GM18520 (cell line): Measurements from ENCODE around the gene MBTPS2.
"Not testable (repeated sequence)": the region's sequence is repeated elsewhere in the genome, so short reads cannot be mapped to it uniquely, and the experiment has no call there.

Source experiments
- ATAC-seq: cut with Tn5 transposase; IDR thresholded peaks from one replicate; pipeline ENCODE4 v1.9.1; 2021; ENCODE audit not compliant: unreplicated experiment

Gene MBTPS2

DNA sequence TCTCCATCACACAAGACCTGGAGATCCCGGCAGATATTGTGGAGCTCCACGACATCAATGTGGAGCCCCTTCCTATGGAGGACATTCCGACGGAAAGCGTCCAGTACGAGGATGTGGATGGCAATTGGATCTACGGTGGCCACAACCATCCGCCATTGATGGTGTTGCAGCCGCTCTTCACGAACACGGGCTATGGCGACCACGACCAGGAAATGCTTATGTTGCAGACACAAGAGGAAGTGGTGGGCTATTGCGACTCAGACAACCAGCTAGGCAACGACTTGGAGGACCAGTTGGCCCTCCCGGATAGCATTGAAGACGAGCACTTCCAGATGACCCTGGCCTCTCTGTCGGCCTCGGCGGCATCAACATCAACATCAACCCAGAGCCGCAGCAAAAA is 17.1 kb downstream of the MBTPS2 start:
- no peak for ATAC-seq

DNA sequence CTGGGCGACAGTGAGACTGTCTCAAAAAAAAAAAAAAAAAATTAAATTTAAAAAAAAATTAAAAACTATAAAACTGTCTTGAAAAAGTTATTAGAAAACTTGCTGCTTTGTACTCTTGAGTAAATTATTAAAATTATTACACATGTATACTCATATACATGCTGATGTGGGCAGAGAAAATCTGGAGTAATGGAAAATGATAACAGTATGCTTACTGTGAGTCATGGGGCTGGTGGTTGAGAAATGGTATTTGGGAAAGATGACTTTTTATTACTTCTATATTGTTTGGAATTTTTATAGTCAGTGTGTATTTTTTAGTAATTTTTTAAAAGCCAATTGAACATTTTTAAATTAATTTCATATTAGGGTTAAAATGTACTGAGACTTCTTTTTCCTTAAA is 23.8 kb downstream of the MBTPS2 start:
- ATAC-seq: no peak

DNA sequence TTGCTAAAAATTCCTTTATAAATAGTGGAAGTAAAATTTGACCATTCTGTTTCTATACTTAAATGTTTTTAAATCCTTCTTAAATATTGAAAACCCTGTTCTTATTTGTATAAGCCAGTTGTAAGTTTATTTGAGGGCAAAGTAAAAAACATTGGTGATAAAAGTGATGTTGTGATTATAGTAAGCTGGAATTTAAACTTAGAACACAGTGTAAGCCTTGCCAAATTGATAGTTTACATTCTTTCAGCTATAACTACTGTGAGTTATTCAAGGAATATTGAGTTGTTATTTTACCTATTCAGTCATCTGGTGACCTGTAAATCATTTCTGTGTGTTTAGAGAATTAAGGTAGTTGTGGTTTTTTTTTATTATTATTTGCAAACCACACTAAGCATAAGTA is 26.0 kb downstream of the MBTPS2 start:
- ATAC-seq: no peak

DNA sequence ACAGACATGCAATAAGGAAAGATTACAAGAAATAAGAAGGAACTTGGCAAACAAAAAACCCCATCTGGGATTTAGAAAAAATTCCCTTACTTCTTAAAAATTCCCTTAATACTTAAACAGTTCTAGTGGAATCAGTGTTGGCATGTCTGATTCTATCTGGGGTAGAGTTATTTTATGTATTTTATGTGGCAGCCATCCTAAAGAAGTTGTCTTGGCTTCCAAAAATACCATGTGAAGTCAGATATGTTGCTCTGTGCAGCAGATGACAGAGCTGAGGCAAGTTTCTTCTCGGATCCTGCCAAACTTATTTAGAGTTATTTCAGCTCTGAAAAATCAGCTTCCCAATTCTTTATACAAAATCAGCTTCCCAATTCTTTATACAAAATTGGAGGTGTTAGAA is 31.1 kb downstream of the MBTPS2 start:
- ATAC-seq: no peak

DNA sequence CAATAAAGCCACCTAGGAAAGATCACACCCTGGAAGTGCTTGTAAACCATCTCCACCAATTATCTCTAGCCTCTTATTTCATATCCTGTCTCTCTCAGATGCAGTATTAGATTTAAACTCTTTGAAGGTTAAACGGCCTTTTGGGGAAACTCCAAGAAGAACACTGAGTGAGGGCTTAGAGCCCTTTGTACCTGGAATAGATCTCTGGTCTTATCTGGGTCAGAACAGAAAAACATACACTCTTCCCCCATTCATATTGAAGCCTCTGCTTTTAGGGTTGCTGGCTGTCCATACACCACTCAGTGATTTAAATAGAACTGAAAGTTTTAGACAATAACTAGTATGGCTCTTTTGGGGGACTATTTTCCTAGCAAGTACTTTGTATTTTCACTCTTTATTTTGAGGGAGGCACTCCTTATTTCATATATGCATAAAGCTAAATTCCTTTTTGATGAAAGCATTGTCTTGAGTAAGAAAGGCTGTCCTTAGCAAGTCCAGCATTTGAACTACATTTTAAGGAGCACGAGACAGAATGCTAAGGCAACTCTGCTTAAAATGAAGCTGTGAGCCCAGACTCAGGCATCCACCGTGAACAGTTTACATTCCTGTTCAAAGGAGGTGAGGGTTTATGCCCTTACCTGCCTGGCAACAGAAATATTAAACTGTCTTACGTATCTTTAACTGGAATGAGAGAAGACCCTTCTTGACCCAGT is 33.8 kb downstream of the MBTPS2 start:
- no peak for ATAC-seq

DNA sequence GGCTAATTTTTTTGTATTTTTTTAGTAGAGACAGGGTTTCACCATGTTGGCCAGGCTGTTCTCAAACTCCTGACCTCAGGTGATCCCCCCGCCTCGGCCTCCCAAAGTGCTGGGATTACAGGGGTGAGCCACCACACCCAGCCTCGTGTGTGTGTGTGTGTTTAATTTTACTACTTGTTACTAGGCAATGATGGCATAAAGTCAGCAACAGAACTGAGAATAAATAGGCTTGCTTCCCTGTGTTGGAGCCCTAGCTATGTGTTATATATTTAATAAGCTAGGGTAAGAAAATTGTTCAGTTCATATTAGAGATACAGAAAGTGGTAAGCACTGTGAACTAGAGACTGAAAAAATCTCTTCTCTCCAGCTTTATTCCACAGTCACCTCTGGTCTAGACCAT is 34.8 kb downstream of the MBTPS2 start:
- not testable (repeated sequence) for ATAC-seq

DNA sequence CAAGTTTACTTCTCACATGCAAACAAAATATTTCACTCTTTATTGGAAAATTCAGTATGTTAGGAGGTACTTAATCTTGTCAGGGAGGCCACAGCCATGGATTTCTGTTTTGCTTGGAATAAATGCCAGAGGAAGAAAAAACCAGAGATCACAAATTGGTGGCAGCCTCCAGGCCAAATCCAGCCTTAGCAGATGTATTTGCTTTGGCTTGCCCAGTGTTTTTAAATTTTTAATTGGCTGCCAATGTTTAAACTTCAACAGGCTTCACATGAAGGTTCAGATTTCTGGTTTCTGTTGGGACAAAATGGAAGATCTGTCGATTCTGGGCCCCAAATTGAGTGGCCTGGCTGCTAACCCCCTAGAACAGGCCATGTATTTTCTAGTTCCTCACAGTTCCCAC is 35.6 kb downstream of the MBTPS2 start:
- no peak for ATAC-seq

DNA sequence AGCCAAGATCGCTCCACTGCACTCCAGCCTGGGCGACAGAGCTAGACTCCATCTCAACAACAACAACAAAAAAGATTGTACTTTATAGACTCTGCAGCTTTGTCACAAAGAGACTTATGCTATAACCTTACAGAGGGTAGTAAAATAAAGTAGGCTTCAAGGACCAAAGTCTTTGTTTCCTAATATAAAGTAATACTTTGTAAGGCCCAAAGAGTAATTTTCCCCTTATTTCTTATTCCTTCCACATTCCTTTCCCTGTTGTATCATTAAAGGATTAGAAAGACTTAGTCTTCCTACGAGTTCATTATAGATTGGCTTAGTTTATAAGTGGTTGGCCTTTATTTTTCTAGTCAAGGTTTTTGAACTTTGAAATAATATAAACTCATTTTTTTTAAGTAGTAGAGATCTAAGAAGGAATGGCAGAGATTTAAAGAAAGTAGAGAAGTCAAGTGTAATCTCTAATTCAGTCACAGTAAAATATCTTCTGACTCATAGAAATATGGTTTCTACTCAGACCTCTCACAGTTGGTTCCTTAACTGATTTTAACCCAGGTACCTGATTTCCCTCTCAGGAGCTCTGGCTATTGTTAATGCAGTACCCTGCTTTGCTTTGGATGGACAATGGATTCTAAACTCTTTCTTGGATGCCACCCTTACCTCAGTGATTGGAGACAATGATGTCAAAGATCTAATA is 42.6 kb downstream of the MBTPS2 start:
- ATAC-seq: no peak

DNA sequence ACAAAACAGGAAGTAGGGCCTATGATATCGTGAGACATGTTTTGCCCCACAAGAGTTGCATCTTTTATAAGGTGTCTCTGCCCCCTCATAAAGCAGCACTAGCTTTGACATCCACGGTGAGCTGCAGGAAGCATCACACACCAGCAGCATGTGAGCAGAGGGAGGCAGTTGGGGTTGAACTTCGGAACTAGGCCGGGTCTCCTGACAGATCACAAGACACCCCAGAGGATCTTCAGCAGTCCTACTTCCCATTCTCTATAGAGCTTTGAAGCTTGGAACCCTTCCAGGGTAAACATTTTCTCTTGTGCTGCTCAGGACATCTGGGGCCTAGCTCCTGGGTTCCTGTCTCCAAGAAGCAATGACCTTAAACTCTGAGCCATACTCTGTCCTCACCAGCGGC is 43.8 kb downstream of the MBTPS2 start:
- ATAC-seq: no peak

DNA sequence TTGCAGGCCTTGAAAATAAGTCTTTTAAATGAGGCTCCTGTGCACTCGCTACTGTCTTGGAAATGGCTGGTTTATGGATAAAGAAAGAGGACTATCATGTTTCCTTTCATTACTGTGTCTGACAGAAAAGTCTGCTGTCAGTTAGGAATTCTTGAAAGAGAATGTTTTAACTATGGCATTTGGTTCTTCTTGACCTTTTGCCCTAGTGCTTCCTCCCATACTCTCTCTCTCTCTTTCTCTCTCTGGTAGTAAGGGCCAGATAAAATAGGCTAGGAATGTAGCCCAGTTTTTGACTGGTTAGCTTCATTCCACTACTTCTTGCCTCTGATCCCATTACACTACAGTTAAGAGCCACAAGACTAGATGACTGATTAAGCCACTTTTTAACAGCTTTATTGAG is 46.2 kb downstream of the MBTPS2 start:
- no peak for ATAC-seq

DNA sequence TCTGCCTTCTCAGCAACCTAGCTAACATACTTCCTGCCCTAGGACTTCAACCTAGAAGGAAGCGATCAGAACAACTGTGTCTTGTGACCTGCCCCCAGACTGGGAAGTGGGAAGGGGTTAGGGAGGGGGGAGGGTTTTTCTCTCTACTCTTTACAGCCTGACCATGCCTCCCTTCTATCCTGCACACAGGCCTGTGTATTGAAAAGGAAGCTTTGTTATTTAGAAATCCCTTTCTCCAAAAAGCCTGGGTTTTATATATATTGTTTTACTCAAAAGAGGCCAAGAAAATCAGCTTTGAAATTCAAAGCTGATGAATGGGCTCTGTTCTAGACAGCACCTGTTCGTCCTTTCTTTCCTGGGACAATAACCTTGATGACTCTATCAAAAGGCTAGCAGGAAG is 65.9 kb downstream of the MBTPS2 start:
- ATAC-seq: no peak

DNA sequence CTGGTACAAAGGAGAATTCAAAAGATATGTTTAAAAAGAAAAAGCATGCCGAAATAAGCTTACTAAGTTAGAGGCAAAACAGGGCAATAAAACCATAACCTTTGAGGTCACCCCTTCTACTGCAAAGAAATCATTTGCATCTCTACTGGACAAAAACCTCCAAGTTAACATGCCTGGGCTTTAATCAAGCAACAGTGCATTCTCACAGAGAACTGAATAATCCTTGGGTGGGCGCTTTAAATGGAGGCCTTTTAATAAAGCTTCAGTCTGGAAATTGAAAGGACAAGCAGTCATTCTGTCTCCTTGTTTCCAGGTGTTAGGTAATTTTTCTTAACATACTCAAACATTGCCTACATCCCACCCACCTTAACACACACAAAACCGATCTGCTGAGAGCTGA is 66.5 kb downstream of the MBTPS2 start:
- no peak for ATAC-seq

DNA sequence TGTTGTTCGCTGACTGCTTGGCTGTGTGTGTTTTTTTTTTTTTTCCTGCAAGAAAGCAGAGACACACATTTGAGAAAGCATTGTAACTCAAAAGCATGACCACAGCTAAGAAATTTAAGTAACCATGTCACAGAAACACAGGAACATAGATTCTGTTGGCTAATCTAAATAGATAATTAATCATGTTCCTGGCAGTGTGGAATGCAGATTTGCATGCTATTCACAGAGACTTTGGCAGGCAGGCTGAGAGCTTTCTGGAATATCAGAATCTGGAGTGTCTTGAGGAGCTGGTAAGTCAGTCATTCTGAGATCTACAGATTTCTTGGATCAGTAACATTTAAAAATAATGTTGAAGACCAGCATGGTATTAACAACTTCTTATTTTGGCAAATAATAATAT is 67.8 kb downstream of the MBTPS2 start:
- no peak for ATAC-seq

DNA sequence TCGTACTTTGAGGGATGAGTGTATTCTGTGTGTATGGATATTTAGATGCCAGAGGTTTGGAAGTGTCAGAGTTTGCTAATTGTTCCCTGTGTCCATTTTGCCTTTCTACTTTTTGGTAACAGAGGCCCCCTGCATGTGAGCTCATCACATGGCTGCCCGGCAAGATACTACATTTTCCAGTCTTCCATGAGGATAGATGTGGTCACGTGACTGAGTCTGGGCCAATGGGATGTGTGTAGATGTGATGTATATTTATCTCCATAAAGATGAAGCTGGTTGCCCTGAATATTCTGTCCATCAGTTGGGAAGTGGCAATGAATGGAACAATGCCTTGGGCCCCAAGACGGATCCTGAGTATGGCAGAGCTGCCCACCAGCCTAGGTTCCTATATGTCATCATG is 72.1 kb downstream of the MBTPS2 start:
- ATAC-seq: no peak

DNA sequence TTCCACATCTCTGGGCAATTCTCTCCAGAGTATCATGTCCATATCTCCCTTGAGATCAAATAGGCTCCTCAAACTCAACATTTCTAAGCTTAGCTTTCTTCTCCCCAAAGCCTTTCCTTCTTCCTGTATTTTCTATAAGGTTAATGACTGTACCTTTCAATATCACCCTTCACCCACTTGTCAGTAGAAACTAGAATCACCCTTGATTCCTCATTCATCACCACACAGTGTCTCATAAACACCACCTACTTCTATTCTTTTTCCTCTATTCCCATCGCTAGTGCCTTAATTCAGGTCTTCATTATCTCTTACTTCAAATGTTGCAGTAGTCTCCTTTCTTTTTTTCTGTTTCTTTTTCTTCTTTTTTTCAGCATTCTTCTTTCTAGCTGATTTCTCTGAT is 72.8 kb downstream of the MBTPS2 start:
- no peak for ATAC-seq

DNA sequence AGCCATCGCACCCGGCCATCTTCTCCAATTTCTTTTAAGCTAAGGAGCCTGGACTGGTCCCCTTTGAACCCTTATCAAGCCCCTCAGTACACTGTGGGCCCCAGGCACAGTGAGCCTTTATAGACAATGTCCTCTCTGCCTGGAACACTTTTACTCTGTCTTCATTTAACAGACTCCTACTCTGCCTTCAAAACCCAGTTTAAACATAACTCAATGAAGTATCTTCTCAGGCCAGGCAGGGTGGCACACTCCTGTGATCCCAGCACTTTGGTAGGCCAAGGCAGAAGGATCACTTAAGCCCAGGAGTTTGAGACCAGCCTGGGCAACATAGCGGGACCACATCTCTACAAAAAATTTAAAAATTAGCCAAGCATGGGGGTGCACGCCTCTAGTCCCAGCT is 73.6 kb downstream of the MBTPS2 start:
- no peak for ATAC-seq

DNA sequence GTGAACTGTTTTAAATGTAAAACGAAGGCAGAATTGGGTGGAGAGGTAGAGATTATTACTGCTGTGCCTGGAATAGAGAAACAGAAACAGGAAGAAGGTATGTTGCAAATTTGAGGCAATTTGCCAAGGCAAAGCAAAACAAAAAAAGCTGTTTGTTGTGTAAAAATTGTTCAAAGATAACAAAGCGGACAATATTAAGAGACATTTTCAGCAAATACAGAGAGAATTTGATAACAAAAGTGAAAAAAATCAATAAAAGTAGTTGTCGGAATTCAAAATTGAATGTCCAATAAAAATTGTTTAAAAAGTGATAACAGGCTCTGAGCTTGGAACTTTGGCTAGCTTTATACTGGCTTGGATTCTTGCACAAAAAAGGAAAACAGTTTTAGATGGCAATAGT is 86.7 kb downstream of the MBTPS2 start:
- ATAC-seq: no peak

DNA sequence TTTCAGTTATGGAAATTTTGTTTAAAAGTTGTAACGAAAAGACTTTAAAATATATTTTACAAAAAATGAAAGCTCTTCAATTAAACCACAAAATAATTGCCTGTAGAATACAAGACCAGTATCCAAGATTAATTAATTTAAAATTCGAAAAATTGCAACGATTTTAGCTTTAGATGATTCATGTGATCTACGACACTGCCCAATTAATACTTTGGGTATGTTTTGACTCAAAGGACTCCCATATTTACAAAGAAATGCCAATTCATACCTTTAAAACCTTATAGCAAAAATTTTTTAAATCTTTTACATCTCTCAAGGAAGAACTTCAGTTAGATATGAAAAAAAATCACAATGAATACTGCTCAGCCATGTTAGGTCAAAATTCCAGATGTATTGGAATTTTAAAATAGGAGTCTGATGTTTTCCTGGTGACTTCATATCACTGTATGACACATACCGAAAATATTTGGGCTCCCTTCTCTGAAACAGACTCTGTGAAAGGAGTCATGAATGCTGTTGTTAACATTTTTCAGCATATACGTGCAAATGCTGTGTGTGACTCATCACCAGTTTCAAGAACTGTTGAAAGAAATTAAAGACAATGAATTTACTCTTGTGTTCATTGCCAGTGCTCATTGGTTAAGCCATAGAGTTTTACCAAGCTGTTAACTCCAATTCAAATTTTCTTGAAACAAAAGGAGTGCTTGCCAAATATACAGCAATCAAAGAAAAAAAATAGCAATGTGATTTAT is 87.3 kb downstream of the MBTPS2 start:
- ATAC-seq: peak; percentile 92

DNA sequence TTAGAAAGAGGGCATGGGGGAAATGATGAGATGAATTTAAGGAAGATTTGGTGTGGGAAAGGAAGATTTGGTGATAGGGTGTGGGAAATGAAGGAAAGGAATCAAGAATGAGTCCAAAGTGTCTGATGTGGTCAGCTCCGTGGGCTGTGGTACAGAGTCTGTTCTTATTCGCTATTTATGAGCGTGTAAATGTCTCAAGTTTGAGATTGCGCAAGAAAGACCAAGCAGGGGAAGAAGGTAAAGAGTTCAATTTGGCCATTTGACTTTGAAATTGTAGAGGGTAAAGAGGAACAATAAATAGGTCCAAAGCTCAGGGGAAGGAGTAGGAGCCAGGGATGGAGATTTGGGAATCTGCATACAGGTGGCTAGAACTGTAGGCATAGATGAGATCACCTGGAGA is 89.8 kb downstream of the MBTPS2 start:
- ATAC-seq: no peak

DNA sequence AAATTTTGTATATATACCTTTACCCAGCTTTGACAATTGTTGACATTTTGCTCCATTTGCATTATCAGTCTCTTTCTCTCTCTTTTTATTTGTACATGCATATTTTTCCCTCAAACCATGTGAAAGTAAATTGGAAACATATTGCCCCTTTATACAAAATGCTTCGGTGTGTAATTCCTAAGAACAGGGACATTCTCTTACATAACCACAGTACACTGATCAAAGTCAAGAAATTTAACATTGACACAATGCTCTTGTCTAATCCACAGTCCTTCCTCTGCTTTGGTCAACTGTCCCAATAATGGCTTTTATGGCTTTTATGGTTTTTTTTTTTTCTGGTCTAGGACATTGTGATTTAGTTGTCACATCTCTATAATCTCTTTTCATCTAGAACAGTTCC is 91.6 kb downstream of the MBTPS2 start:
- ATAC-seq: no peak

DNA sequence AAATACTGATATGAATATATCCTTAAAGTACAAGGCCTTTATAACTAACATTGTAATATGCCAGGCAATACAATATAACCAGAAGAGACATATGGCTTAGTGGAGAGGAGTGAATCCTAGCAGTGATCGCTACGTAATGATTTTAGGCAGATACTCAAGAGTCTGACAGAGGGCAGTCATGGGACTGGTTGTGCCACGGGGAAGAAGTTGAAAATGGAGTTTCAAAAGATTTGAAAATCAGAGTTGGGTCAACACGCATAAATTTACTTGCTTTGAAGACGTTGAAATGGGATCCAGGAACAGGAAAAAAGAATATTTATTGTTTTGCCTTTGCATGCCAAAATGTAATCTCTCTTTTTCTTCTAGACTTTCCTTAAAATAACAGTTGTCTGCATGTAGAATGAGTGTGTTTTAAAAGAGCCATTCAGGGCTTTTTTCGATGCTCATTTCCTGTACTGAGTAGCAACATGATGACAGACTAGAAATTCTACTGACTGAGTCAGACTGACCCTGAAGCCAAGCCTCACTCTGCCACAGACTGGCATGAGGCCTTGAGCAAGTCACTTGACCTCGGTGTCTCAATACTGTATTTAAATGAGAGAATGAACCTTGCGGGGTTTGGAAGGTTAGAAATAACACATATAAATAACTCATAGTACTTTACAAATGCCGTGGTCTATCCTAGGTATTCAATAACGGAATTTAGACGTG is 93.0 kb downstream of the MBTPS2 start:
- no peak for ATAC-seq

DNA sequence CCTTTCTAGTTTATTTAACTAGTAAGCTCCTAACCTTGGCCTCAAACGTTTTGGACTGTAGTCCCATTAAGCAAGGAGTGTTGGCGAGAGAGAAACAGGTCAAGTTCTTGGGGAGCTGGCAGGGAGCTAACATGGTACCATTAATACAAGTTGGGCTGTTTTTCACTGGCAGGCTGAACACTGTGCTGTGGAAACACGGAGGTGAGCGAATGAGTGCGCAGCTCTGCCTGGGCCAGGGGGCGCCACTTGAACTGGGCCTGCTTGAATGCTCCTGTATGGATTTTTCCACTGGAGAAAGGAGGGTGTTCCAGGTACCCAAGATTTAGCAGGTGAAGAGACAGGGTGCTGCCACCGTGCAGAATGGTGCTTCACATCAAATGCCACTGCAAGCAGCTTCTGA is 93.7 kb downstream of the MBTPS2 start:
- ATAC-seq: no peak
